ENCODE data around the gene GRIK4.

The GRIK4 gene

GRCh38 chr11:120589376-120589775 lies 77.8 kb downstream of the GRIK4 start:
- Histone ChIP-seq H3K36me3 (ENCODE audit: insufficient read depth, insufficient read length, low read length) (no peaks in the 10 kb centered on the region), H3K27me3 (ENCODE audit: insufficient read depth, insufficient read length) (no peaks in the 10 kb centered on the region)
- no peak for DNase-seq (ENCODE audit: low read depth, low spot score)

GRCh38 chr11:120590472-120590871 lies 78.9 kb downstream of the GRIK4 start:
- Histone ChIP-seq H3K27me3 (ENCODE audit: insufficient read depth, insufficient read length) (no peaks in the 10 kb centered on the region), H3K9ac (ENCODE audit: insufficient read length, low read depth) (no peak overlapping the region), H3K4me3 (ENCODE audit: insufficient read length, low read depth) (no peak overlapping the region), H3K36me3 (ENCODE audit: insufficient read depth, insufficient read length, low read length) (no peaks in the 10 kb centered on the region), H3K9me3 (ENCODE audit: insufficient read depth, low read length) (no peaks in the 10 kb centered on the region), H3K4me1 (ENCODE audit: insufficient read depth, insufficient read length) (peaks cover 2% of the 10 kb centered on the region)
- TF ChIP-seq SUZ12 (IDR thresholded peaks at IDR 0.05; ENCODE audit: extremely low read depth, insufficient read depth, insufficient read length) (no peak), ZNF274 (IDR thresholded peaks at IDR 0.05; ENCODE audit: low read depth, low read length) (no peak), YY1 (IDR thresholded peaks at IDR 0.05; ENCODE audit: insufficient read depth, insufficient read length) (no peak)
- DNase-seq (ENCODE audit: low read depth, low spot score) = no peak

More at GRCh38 chr11:120589376-120589775, 77.8 kb downstream of the GRIK4 start:
- H3K4me3 ChIP-seq (ENCODE audit: insufficient read length, low read depth) = no peak overlapping the region
- H3K4me1 ChIP-seq (ENCODE audit: insufficient read depth, insufficient read length) = peaks cover 2% of the 10 kb centered on the region
- no peak overlapping the region for H3K9ac ChIP-seq (ENCODE audit: insufficient read length, low read depth)
- no peaks in the 10 kb centered on the region for H3K9me3 ChIP-seq (ENCODE audit: insufficient read depth, low read length)
- TF ChIP-seq YY1 (IDR thresholded peaks at IDR 0.05; ENCODE audit: insufficient read depth, insufficient read length) (no peak), SUZ12 (IDR thresholded peaks at IDR 0.05; ENCODE audit: extremely low read depth, insufficient read depth, insufficient read length) (no peak), ZNF274 (IDR thresholded peaks at IDR 0.05; ENCODE audit: low read depth, low read length) (no peak)

- Histone ChIP-seq H3K9me3 (ENCODE audit: insufficient read depth, low read length) (no peaks in the 10 kb centered on the region), H3K4me1 (ENCODE audit: insufficient read depth, insufficient read length) (peaks cover 5% of the 10 kb centered on the region), H3K9ac (ENCODE audit: insufficient read length, low read depth) (no peak overlapping the region), H3K4me3 (ENCODE audit: insufficient read length, low read depth) (no peak overlapping the region), H3K36me3 (ENCODE audit: insufficient read depth, insufficient read length, low read length) (no peaks in the 10 kb centered on the region), H3K27me3 (ENCODE audit: insufficient read depth, insufficient read length) (no peaks in the 10 kb centered on the region)
- no peak for DNase-seq (ENCODE audit: low read depth, low spot score)
- no peak for TF ChIP-seq SUZ12 (IDR thresholded peaks at IDR 0.05; ENCODE audit: extremely low read depth, insufficient read depth, insufficient read length)
Observed at GRCh38 chr11:120594746-120595145, 83.2 kb downstream of the GRIK4 start.

GRCh38 chr11:120595557-120595956 lies 84.0 kb downstream of the GRIK4 start:
- H3K27me3 ChIP-seq (ENCODE audit: insufficient read depth, insufficient read length) = no peaks in the 10 kb centered on the region
- DNase-seq (ENCODE audit: low read depth, low spot score) = no peak
- H3K4me3 ChIP-seq (ENCODE audit: insufficient read length, low read depth) = no peak overlapping the region
- TF ChIP-seq ZNF274 (IDR thresholded peaks at IDR 0.05; ENCODE audit: low read depth, low read length) (no peak), YY1 (IDR thresholded peaks at IDR 0.05; ENCODE audit: insufficient read depth, insufficient read length) (no peak), SUZ12 (IDR thresholded peaks at IDR 0.05; ENCODE audit: extremely low read depth, insufficient read depth, insufficient read length) (no peak)
- peaks cover 6% of the 10 kb centered on the region for H3K4me1 ChIP-seq (ENCODE audit: insufficient read depth, insufficient read length)
- no peaks in the 10 kb centered on the region for H3K36me3 ChIP-seq (ENCODE audit: insufficient read depth, insufficient read length, low read length)
- H3K9me3 ChIP-seq (ENCODE audit: insufficient read depth, low read length) = no peaks in the 10 kb centered on the region
- H3K9ac ChIP-seq (ENCODE audit: insufficient read length, low read depth) = no peak overlapping the region

- no peak overlapping the region for H3K9ac ChIP-seq (ENCODE audit: insufficient read length, low read depth)
- H3K36me3 ChIP-seq (ENCODE audit: insufficient read depth, insufficient read length, low read length) = no peaks in the 10 kb centered on the region
- no peaks in the 10 kb centered on the region for H3K9me3 ChIP-seq (ENCODE audit: insufficient read depth, low read length)
- peaks cover 6% of the 10 kb centered on the region for H3K4me1 ChIP-seq (ENCODE audit: insufficient read depth, insufficient read length)
- H3K4me3 ChIP-seq (ENCODE audit: insufficient read length, low read depth) = no peak overlapping the region
- no peaks in the 10 kb centered on the region for H3K27me3 ChIP-seq (ENCODE audit: insufficient read depth, insufficient read length)
- DNase-seq (ENCODE audit: low read depth, low spot score) = no peak
- TF ChIP-seq SUZ12 (IDR thresholded peaks at IDR 0.05; ENCODE audit: extremely low read depth, insufficient read depth, insufficient read length) = no peak
- no peak for TF ChIP-seq ZNF274 (IDR thresholded peaks at IDR 0.05; ENCODE audit: low read depth, low read length)
- TF ChIP-seq YY1 (IDR thresholded peaks at IDR 0.05; ENCODE audit: insufficient read depth, insufficient read length) = no peak
Observed at GRCh38 chr11:120597250-120598215, 86.0 kb downstream of the GRIK4 start.

- no peak overlapping the region for H3K9ac ChIP-seq (ENCODE audit: insufficient read length, low read depth)
- no peak for DNase-seq (ENCODE audit: low read depth, low spot score)
Observed at GRCh38 chr11:120598517-120599257, 87.1 kb downstream of the GRIK4 start.

More at GRCh38 chr11:120598517-120599257, 87.1 kb downstream of the GRIK4 start:
- no peaks in the 10 kb centered on the region for H3K36me3 ChIP-seq (ENCODE audit: insufficient read depth, insufficient read length, low read length)
- H3K9me3 ChIP-seq (ENCODE audit: insufficient read depth, low read length) = no peaks in the 10 kb centered on the region
- no peak for TF ChIP-seq ZNF274 (IDR thresholded peaks at IDR 0.05; ENCODE audit: low read depth, low read length)
- TF ChIP-seq SUZ12 (IDR thresholded peaks at IDR 0.05; ENCODE audit: extremely low read depth, insufficient read depth, insufficient read length) = no peak
- no peak for TF ChIP-seq YY1 (IDR thresholded peaks at IDR 0.05; ENCODE audit: insufficient read depth, insufficient read length)
- H3K4me3 ChIP-seq (ENCODE audit: insufficient read length, low read depth) = no peak overlapping the region
- H3K4me1 ChIP-seq (ENCODE audit: insufficient read depth, insufficient read length) = peaks cover 6% of the 10 kb centered on the region
- no peaks in the 10 kb centered on the region for H3K27me3 ChIP-seq (ENCODE audit: insufficient read depth, insufficient read length)

Data from NT2/D1 (cell line).